Lower leg skin (tissue), 4 donors: ENCODE data around the gene SFT2D1. TPM values are rescaled to one million over a fixed set of nuclear protein-coding genes. Genes with fewer than 3 reads are reported as not detected.

Experiments used
- DNase-seq, 2 donors: peaks; one replicate each; pipeline ENCODE4 v3.0.0-alpha.2; 2019; ENCODE audit warnings: low spot score in 2 of 2
- H3K4me3 ChIP-seq: fragments of 200-600 bp; sonication (generic); 2 replicates; pipeline ENCODE4 v1.5.1; 2017; ENCODE audit warnings: mild to moderate bottlenecking, low read depth; ENCODE audit not compliant: poor library complexity, severe bottlenecking
- POLR2A ChIP-seq, 2 donors: fragments of 450-650 bp; IDR thresholded peaks; one replicate each; pipeline ENCODE4 v1.6.1; 2016 to 2017; ENCODE audit warnings: antibody characterized with exemption in 2 of 2, mild to moderate bottlenecking in 1 of 2, moderate library complexity in 1 of 2
- WGBS, 2 donors: methylation state at CpG; one replicate each; pipeline ENCODE4 v1.1.5; 2018; 5-methylcytosine and 5-hydroxymethylcytosine counted together
- intact Hi-C: fragments of 100-400 bp; cut with DNase I; formaldehyde crosslinking; loops from one replicate; pipeline ENCODE4 v1.15.0; 2023; ENCODE audit warnings: low total_unique reads
- total RNA-seq, 4 donors: library from RNA; depleted of rRNA; stranded (reverse); fragments of >200 nt; gene quantifications; one replicate each; pipeline ENCODE4 v1.1.0, GENCODE V29; 2016
- TF ChIP-seq, protein P1 (sequence below), 3 donors: fragments of 450-650 bp; IDR thresholded peaks; one replicate each; pipeline ENCODE4 v1.5.1; 2016; ENCODE audit warnings: antibody characterized with exemption in 3 of 3, mild to moderate bottlenecking in 3 of 3, moderate library complexity in 2 of 3

Gene SFT2D1
- total RNA-seq, 4 donors from 2014 or later: 23.6 to 42.9 (median 31.9) TPM

DNA sequence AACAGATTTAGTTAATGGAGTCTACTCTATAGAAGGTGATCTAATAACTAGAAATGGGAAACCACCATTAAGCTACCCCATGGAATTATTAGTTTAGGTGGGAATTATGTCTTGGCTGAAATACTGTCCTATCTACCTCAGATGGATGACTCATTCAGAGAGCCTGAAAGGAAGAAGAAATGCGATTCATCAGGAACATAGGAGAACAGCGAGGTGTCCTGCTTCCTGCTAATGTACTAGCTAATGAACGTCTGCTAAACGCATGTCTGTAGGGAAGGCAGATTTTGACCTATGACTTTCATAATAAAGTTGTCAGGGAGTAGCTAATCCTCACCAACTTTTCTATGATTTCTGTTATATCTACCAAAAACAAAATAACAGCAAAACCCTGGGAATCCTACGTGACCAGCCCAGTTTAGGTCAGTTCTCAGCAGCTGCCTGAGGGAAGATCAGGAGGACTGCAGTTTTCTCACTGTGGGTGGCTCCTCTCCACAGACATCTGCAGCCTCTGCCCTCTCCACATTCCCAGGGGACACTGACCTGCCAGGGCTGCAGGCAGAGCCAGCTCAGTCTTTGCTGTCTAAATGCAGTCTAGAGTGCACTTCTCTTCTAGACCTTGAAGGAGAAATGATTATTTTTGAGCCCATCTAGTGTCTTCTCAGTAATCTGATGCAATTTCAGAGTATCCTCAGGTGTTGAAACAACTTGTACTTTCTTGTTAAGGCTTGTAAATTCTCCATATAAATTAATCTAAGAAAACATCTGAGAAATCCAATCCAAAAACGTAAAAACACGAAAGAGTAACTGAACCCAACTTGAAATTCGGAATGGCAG, 18.1 kb upstream of the SFT2D1 start:
- H3K4me3 ChIP-seq: no peak overlapping the region
- intact Hi-C loops: no loop called here
- no peak for TF ChIP-seq POLR2A (IDR thresholded peaks at IDR 0.05)
- TF ChIP-seq, protein P1, sequence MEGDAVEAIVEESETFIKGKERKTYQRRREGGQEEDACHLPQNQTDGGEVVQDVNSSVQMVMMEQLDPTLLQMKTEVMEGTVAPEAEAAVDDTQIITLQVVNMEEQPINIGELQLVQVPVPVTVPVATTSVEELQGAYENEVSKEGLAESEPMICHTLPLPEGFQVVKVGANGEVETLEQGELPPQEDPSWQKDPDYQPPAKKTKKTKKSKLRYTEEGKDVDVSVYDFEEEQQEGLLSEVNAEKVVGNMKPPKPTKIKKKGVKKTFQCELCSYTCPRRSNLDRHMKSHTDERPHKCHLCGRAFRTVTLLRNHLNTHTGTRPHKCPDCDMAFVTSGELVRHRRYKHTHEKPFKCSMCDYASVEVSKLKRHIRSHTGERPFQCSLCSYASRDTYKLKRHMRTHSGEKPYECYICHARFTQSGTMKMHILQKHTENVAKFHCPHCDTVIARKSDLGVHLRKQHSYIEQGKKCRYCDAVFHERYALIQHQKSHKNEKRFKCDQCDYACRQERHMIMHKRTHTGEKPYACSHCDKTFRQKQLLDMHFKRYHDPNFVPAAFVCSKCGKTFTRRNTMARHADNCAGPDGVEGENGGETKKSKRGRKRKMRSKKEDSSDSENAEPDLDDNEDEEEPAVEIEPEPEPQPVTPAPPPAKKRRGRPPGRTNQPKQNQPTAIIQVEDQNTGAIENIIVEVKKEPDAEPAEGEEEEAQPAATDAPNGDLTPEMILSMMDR (IDR thresholded peaks at IDR 0.05): no peak
- 33 to 50% methylated on average over 8 of the region's 8 CpGs for WGBS, 2 donors
- DNase-seq: no peak

DNA sequence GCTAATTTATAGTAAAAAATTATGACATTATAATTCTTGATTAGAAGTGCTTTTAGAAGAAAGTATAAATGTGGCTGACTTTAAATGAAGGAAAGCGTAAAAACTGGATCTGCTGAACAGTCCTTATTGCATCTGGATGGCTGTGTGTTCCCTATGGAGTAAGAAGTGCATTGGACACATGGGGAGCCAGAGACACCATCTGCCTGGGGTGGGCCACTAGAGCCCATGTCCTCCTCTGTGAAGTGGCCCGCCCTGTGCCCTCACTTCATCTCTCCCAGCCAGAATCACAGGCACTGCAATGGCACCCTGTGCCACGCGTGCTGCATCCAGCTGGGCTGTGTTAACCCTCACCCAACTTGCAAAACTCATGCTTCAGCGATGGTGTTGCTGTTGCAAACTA, 13.2 kb upstream of the SFT2D1 start:
- intact Hi-C loops: no loop called here
- TF ChIP-seq POLR2A (IDR thresholded peaks at IDR 0.05): no peak
- TF ChIP-seq, protein P1 (IDR thresholded peaks at IDR 0.05): no peak
- DNase-seq: no peak
- no peak overlapping the region for H3K4me3 ChIP-seq
- WGBS, 2 donors: 69 to 81% methylated on average over 5 of the region's 5 CpGs

DNA sequence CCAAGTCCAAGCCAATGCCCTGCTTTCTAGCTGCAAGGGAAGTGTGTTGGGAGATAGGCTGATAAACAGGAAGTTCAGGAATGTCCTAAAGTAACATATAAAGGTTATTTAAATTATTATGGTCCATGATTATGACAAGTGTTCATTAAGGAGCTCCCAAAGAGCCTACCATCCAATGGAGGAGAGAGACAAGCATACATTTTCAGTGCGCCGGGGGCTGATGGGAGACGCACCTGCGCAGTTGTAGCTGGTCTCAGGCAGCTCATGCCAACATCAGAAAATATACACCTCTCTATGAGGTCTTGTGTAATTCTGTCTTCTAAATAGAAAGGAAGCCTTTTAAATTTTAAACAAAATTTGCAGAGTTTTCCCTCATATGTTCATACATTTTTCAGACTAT, 12.6 kb upstream of the SFT2D1 start:
- intact Hi-C loops: no loop called here

DNA sequence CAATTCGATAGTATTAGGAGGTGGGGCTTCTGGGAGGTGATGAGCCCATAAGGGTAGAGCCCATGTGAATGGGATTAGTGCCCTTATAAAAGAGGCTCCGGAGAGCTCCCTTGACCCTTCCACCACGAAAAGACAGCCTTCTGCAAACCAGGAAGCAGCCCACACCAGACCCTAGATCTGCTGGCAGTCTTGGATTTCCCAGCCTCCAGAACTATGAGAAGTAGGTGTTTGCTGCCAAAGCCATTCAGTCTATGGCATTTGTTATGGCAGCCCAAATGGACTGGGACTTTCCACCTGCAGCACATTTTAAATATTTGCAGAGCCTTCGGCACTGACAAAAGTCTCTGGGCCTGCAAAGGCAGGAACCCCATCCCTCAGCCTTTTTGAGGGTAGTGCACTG, 11.8 kb upstream of the SFT2D1 start:
- WGBS, 2 donors: 85 to 87% methylated on average over 4 of the region's 4 CpGs
- DNase-seq: no peak
- intact Hi-C loops: no loop called here
- H3K4me3 ChIP-seq: no peak overlapping the region
- TF ChIP-seq, protein P1 (IDR thresholded peaks at IDR 0.05): no peak
- no peak for TF ChIP-seq POLR2A (IDR thresholded peaks at IDR 0.05)

More for the DNA sequence above, 12.6 kb upstream of the SFT2D1 start:
- TF ChIP-seq, protein P1 (IDR thresholded peaks at IDR 0.05): no peak
- TF ChIP-seq POLR2A (IDR thresholded peaks at IDR 0.05): no peak
- H3K4me3 ChIP-seq: no peak overlapping the region
- 96% methylated on average over 4 of the region's 4 CpGs for WGBS, 2 donors
- DNase-seq: no peak

DNA sequence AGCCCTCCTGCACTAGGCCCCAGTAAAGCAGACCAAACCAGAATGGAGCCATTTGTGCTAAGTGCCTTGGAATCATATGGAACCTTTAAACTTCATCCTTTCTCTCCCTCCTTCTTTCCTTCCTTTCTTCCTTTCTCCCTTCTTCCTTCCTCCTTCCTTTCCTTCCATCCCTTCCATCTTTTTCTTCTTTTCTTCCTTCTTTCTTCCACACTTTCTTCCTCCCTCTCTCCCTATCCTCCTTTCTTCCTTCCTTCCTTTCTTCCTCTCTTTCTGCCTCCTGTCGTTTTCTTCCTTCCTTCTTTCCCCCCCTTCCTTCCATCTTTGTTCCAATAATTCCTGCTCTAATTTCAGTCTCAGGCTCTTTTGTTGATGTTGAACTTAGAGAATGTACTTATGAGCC, 11.2 kb upstream of the SFT2D1 start:
- H3K4me3 ChIP-seq: no peak overlapping the region
- no peak for DNase-seq
- 72 to 83% methylated on average over 1 of the region's 1 CpG for WGBS, 2 donors
- TF ChIP-seq, protein P1 (IDR thresholded peaks at IDR 0.05): no peak
- TF ChIP-seq POLR2A (IDR thresholded peaks at IDR 0.05): no peak
- intact Hi-C loops: no loop called here

DNA sequence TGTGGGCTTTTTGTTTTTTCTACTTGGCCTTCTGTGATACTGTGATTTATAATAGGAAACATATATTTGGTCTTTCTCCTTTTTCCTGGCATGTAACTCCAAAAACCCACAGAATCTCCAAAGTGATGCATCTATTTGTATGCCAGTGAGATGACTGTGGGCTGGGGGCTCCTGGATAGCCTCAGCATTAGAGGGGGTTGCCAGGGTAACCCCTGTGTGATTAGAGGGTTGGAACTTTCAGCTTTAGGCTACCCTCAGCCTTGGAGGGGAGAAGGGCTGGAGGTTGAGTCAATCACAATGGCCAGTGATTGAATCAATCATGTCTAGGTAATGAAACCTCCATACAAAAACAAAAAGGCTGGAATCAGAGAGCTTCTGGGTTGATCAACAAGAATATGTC, 10.6 kb upstream of the SFT2D1 start:
- TF ChIP-seq, protein P1 (IDR thresholded peaks at IDR 0.05): no peak
- no peak for TF ChIP-seq POLR2A (IDR thresholded peaks at IDR 0.05)
- intact Hi-C loops: no loop called here
- H3K4me3 ChIP-seq: no peak overlapping the region
- no peak for DNase-seq
